Astrocyte (in vitro differentiated cells and primary cell): ENCODE results near the gene SPATA32.

Experiments
- CTCF ChIP-seq: IDR thresholded peaks from 2 replicates; pipeline ENCODE4 v1.5.1; 2011; ENCODE audit warnings: low read depth, mild to moderate bottlenecking, inconsistent platforms, low read length, moderate library complexity; ENCODE audit not compliant: insufficient read depth
- EZH2 ChIP-seq: IDR thresholded peaks from 2 replicates; pipeline ENCODE4 v1.6.1; 2012; ENCODE audit warnings: mild to moderate bottlenecking, low read length, inconsistent platforms; ENCODE audit not compliant: insufficient read depth

GRCh38 chr17:45231481-45232116, 30.3 kb downstream of the SPATA32 start:
- TF ChIP-seq CTCF, result no peak
- no peak for TF ChIP-seq EZH2
